Activated T-helper 17 cell treated with anti-CD3 and anti-CD28 coated beads, Interleukin-2, amount 50 U/mL, for 72 hours (primary cell): Measurements from ENCODE around the gene TRIM32. TPM values are rescaled to one million over a fixed set of nuclear protein-coding genes. Genes with fewer than 3 reads are reported as not detected.

Source experiments
- ATAC-seq: fragments of 150-1000 bp; cut with Tn5 transposase; replicated peaks from 2 replicates; pipeline ENCODE4 v1.10.0; 2021; ENCODE audit warnings: mild to moderate bottlenecking, moderate library complexity
- H3K27ac Mint-ChIP-seq: one replicate; pipeline ENCODE4 v1.8.0; 2022; ENCODE audit warnings: mixed read lengths
- H3K27me3 Mint-ChIP-seq: one replicate; pipeline ENCODE4 v1.8.0; 2022; ENCODE audit warnings: mixed read lengths
- H3K36me3 Mint-ChIP-seq: one replicate; pipeline ENCODE4 v1.8.0; 2022; ENCODE audit warnings: low read depth, mild to moderate bottlenecking, mixed read lengths
- H3K4me1 Mint-ChIP-seq: one replicate; pipeline ENCODE4 v1.8.0; 2022; ENCODE audit warnings: mixed read lengths
- H3K4me3 Mint-ChIP-seq: one replicate; pipeline ENCODE4 v1.8.0; 2022; ENCODE audit warnings: mild to moderate bottlenecking, mixed read lengths
- H3K9me3 Mint-ChIP-seq: one replicate; pipeline ENCODE4 v1.8.0; 2022; ENCODE audit warnings: mixed read lengths
- total RNA-seq, 2 donors: library from RNA; stranded (reverse); gene quantifications; one replicate each; pipeline ENCODE4 v1.2.3, GENCODE V29; 2022

Gene TRIM32
- total RNA-seq, 2 donors from 2014 or later, result 14.8 to 15.7 TPM

- Mint-ChIP-seq H3K27me3 (no peaks in the 10 kb centered on the region), H3K36me3 (peaks cover 13% of the 10 kb centered on the region), H3K27ac (no peak overlapping the region), H3K4me1 (peaks cover 20% of the 10 kb centered on the region), H3K4me3 (no peak overlapping the region), H3K9me3 (no peaks in the 10 kb centered on the region)
- no peak for ATAC-seq
Measured at GRCh38 chr9:116705531-116705930, 18.4 kb downstream of the TRIM32 start.

DNA sequence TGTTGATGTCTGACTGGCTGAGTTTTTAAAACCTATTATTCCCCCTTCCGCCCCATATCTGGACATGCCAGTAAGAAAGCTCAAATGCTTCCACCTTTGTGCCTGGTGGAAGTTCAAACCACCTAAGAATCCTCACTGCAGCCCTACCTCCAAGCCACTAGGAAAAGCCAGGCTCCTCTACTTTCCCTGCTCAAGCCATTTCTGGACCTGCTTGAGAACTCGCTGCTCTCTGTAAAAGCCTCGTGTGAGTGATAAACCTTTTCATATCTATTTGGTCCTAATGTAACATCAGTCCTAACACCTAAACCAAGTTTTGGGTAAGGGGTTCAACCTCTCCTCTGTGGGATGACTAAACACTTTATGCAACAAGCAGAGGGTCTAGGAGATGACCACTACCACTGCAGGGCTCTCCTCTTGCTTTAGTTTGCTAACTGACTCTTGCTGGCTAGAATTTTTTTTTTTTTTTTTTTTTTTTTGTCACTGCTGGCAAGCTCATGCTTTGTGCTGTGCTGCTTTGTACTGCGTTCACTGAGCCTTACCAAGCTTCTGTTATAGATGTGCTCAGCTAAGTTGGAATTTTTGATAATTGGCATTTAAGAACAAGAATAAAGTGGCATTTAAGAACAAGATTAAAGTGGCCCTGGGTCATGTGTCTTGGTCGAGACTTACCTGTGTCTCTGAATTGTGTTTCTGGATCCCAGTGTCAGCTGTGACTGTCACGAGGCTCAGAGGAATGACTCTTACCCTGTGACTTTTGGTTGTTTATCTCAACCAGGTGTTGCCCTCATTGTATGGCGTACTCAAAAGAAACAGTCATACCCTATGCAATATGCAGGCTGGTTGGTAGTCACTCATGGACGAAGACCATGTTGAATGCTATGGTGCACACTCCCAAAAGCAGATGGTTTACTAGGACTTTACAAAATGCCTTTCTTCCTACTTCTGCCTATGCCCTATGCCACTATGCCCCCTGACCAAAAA, 19.5 kb downstream of the TRIM32 start:
- no peak overlapping the region for H3K27ac Mint-ChIP-seq
- H3K4me3 Mint-ChIP-seq, result no peak overlapping the region
- H3K4me1 Mint-ChIP-seq, result peaks cover 10% of the 10 kb centered on the region
- ATAC-seq, result no peak
- H3K9me3 Mint-ChIP-seq, result no peaks in the 10 kb centered on the region
- peaks cover 5% of the 10 kb centered on the region for H3K36me3 Mint-ChIP-seq
- no peaks in the 10 kb centered on the region for H3K27me3 Mint-ChIP-seq

- H3K9me3 Mint-ChIP-seq, result no peaks in the 10 kb centered on the region
- H3K36me3 Mint-ChIP-seq, result no peaks in the 10 kb centered on the region
- no peak overlapping the region for H3K4me3 Mint-ChIP-seq
- ATAC-seq, result no peak
- H3K27ac Mint-ChIP-seq, result no peak overlapping the region
- no peaks in the 10 kb centered on the region for H3K4me1 Mint-ChIP-seq
- H3K27me3 Mint-ChIP-seq, result no peaks in the 10 kb centered on the region
Measured at GRCh38 chr9:116712781-116713180, 25.7 kb downstream of the TRIM32 start.

DNA sequence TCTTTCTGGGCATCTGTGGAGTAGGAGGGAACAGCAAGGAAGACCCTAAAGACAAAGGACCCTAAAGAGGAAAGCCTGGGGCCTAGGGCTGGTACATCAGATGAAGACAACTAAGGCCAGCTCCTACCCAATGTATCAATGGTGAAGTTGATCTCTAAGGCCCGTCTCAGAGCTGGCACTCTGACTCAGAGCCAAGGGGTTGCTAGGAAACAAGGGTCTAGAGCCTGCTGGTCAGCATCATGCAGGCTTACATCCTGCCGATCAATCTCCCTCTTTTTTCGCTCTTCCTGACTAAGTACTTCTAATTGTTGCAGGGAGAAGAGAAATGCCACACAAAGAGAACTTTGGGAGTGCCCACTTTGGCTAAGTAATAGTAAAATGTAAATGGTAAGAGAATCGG, 26.2 kb downstream of the TRIM32 start:
- H3K4me3 Mint-ChIP-seq, result no peak overlapping the region
- H3K27me3 Mint-ChIP-seq, result peaks cover 3% of the 10 kb centered on the region
- no peaks in the 10 kb centered on the region for H3K36me3 Mint-ChIP-seq
- no peak overlapping the region for H3K27ac Mint-ChIP-seq
- H3K4me1 Mint-ChIP-seq, result no peaks in the 10 kb centered on the region
- H3K9me3 Mint-ChIP-seq, result peaks cover 3% of the 10 kb centered on the region
- ATAC-seq, result no peak

DNA sequence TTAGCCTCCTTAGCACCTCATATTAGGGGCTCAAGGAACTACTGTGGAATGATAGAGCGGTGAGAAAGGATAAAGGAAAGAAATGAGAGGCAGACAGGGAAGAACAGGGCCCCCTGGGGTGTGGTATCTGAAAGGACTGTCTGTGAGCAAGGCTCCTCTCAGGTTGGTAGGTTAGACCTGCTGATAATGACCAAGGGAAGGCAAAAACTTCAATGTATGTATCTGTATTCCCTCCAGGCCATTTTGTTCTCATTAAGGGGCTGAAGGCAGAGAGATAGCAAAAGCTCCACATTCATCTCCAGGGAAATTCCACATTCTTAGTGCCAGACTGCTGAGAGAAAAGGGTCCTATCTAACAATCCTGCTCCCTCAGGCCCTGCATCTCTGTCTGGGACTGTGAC, 28.6 kb downstream of the TRIM32 start:
- peaks cover 3% of the 10 kb centered on the region for H3K27me3 Mint-ChIP-seq
- H3K27ac Mint-ChIP-seq, result no peak overlapping the region
- no peak for ATAC-seq
- H3K4me1 Mint-ChIP-seq, result no peaks in the 10 kb centered on the region
- peaks cover 7% of the 10 kb centered on the region for H3K9me3 Mint-ChIP-seq
- H3K36me3 Mint-ChIP-seq, result no peaks in the 10 kb centered on the region
- H3K4me3 Mint-ChIP-seq, result no peak overlapping the region

GRCh38 chr9:116716438-116716837, 29.3 kb downstream of the TRIM32 start:
- Mint-ChIP-seq H3K27ac (no peak overlapping the region), H3K36me3 (no peaks in the 10 kb centered on the region), H3K4me3 (no peak overlapping the region), H3K27me3 (peaks cover 3% of the 10 kb centered on the region), H3K9me3 (peaks cover 7% of the 10 kb centered on the region), H3K4me1 (no peaks in the 10 kb centered on the region)
- no peak for ATAC-seq

DNA sequence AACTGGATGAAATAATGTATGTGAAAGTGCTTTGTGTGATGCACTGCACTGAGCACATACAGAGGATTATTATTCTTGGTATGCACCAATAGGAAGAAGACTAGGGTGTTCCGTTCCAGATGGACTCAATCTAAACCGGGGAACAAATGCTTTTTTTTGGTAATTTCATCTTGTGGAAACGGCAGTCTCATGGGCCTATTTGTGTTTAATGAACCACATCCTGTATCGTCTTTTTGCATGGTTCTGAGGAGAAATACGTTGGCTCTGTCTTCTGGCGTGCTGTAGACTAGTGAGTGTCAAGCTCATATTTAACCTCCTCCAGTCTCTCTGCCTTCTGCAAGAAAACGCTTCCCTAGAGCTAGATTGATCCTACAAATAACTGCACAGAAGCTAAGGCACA, 30.0 kb downstream of the TRIM32 start:
- H3K36me3 Mint-ChIP-seq, result no peaks in the 10 kb centered on the region
- no peaks in the 10 kb centered on the region for H3K4me1 Mint-ChIP-seq
- peaks cover 3% of the 10 kb centered on the region for H3K27me3 Mint-ChIP-seq
- H3K9me3 Mint-ChIP-seq, result peaks cover 7% of the 10 kb centered on the region
- H3K27ac Mint-ChIP-seq, result no peak overlapping the region
- no peak overlapping the region for H3K4me3 Mint-ChIP-seq
- ATAC-seq, result no peak

- Mint-ChIP-seq H3K27ac (no peak overlapping the region), H3K36me3 (no peaks in the 10 kb centered on the region), H3K4me3 (no peak overlapping the region), H3K9me3 (peaks cover 7% of the 10 kb centered on the region), H3K27me3 (peaks cover 3% of the 10 kb centered on the region), H3K4me1 (no peaks in the 10 kb centered on the region)
- ATAC-seq, result no peak
Measured at GRCh38 chr9:116718111-116718510, 31.0 kb downstream of the TRIM32 start.

GRCh38 chr9:116720111-116720510, 33.0 kb downstream of the TRIM32 start:
- no peaks in the 10 kb centered on the region for H3K36me3 Mint-ChIP-seq
- no peak overlapping the region for H3K4me3 Mint-ChIP-seq
- no peaks in the 10 kb centered on the region for H3K4me1 Mint-ChIP-seq
- H3K27ac Mint-ChIP-seq, result no peak overlapping the region
- peaks cover 3% of the 10 kb centered on the region for H3K27me3 Mint-ChIP-seq
- ATAC-seq, result no peak
- peaks cover 7% of the 10 kb centered on the region for H3K9me3 Mint-ChIP-seq

DNA sequence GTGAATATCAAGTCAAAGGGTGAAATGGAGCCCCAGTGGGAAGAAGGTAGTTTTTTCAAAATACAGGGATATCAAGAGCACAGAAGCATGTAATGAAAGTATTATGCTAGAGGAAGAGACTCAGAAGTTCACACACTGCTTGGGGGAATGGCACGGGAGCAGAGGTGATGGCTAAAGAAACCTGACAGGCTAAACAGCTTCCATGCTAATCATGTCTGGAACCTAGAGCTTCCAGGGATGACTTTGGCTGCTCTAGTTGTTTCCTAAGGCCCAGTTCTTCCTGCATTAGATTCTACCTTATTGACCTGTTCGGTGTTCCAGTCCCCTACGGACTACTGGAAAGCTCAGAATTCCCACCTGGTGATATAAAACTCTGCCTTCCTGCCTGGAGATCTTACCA, 34.3 kb downstream of the TRIM32 start:
- Mint-ChIP-seq H3K4me3 (no peak overlapping the region), H3K27ac (no peak overlapping the region), H3K27me3 (peaks cover 3% of the 10 kb centered on the region), H3K4me1 (no peaks in the 10 kb centered on the region), H3K36me3 (no peaks in the 10 kb centered on the region), H3K9me3 (peaks cover 7% of the 10 kb centered on the region)
- no peak for ATAC-seq

DNA sequence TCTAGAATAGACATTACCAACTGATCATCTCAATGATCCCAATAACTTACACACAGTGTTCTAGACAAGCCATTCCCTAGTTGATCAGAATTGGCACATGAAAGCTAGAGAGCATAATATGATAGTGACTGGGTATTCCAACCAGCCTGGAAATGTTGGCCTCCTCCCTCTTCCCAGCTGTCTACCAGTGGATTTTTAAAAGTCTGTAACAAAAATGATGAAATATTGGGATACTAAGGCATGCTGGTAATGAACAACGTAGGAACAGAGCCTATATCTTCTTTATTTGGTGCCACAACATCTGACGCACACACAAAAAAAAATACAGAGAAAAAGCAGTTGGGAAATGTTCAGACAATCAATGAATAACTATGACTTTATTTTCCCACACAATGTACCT, 34.8 kb downstream of the TRIM32 start:
- peaks cover 3% of the 10 kb centered on the region for H3K27me3 Mint-ChIP-seq
- no peaks in the 10 kb centered on the region for H3K36me3 Mint-ChIP-seq

DNA sequence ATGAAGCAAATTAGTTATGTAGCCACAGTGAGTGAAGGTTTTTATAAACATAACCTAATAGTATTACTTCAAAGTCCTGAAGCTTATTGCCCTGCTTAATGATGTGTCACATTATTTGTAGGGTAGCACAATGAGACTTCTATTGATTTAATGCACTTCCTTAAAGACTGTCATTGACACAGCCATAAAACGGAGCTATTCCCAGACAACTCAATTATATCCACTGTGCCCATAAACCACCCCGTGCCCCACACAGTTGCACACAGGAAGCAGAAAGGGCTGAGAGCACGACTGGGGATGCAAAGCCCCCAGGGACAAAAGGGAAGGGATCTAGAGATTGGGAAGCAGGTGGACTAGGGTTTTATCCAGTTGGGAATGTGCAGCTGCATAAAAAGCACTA, 37.0 kb downstream of the TRIM32 start:
- ATAC-seq, result no peak
- no peaks in the 10 kb centered on the region for H3K27me3 Mint-ChIP-seq
- H3K36me3 Mint-ChIP-seq, result no peaks in the 10 kb centered on the region
- H3K4me1 Mint-ChIP-seq, result peaks cover 4% of the 10 kb centered on the region
- peaks cover 4% of the 10 kb centered on the region for H3K9me3 Mint-ChIP-seq
- H3K27ac Mint-ChIP-seq, result no peak overlapping the region
- H3K4me3 Mint-ChIP-seq, result no peak overlapping the region

More for the DNA sequence above, 34.8 kb downstream of the TRIM32 start:
- ATAC-seq, result no peak
- peaks cover 7% of the 10 kb centered on the region for H3K9me3 Mint-ChIP-seq
- peaks cover 2% of the 10 kb centered on the region for H3K4me1 Mint-ChIP-seq
- H3K4me3 Mint-ChIP-seq, result no peak overlapping the region
- H3K27ac Mint-ChIP-seq, result no peak overlapping the region

GRCh38 chr9:116726602-116727001, 39.5 kb downstream of the TRIM32 start:
- no peak for ATAC-seq
- Mint-ChIP-seq H3K4me3 (no peak overlapping the region), H3K27ac (no peak overlapping the region), H3K4me1 (peaks cover 4% of the 10 kb centered on the region), H3K27me3 (no peaks in the 10 kb centered on the region), H3K36me3 (no peaks in the 10 kb centered on the region), H3K9me3 (no peaks in the 10 kb centered on the region)

DNA sequence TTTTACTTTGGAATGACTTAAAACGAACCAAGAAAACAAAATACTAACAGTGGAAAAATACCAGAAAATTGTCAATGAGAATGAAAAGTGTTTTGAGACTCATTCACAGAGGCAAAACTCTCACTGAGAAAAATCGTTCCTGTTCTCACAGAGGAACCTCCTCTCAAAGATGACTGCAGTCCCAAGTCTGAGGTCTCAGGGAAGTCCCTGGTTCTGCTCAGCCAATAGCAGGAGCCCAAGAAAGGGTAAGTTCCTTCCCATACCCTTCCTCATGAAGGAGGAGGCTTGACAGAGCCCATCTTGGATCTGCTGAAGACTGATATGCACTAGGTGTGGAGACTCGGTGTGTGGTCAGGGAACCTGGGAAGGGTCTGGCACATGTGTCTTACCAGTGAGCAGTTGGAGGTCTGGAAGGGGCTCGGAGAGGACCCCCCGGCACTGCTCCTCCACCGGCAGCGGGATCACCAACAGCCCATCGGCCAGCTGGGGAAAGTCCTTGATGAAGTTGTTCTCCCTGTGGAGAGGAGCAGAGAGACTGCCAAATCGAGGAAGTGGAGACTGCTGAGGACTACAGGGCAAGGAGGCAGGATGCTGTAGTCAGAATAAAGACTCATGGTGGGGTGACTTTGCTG, 46.0 kb downstream of the TRIM32 start:
- no peak overlapping the region for H3K4me3 Mint-ChIP-seq
- H3K36me3 Mint-ChIP-seq, result no peaks in the 10 kb centered on the region
- no peaks in the 10 kb centered on the region for H3K9me3 Mint-ChIP-seq
- no peak overlapping the region for H3K27ac Mint-ChIP-seq
- peaks cover 5% of the 10 kb centered on the region for H3K4me1 Mint-ChIP-seq
- ATAC-seq, result no peak
- H3K27me3 Mint-ChIP-seq, result peaks cover 20% of the 10 kb centered on the region
